SK-N-SH (cell line): Measurements from ENCODE around the gene ATF6. TPM values are rescaled to one million over a fixed set of nuclear protein-coding genes. Genes with fewer than 3 reads are reported as not detected.
A peak's percentile ranks its signal among the peaks of the same experiment; 100 is the strongest.

Source experiments
- CTCF ChIA-PET: fragments of 300-600, 350-600 bp; formaldehyde crosslinking; extraction: SDS; loops from one replicate; lab custom pipeline; 2021; lab: Yijun Ruan, JAX
- POLR2A ChIA-PET: fragments of 350-600 bp; sonication (Branson Sonifier 250); formaldehyde crosslinking; extraction: SDS; loops from one replicate; lab custom pipeline; 2020; ENCODE audit warnings: antibody characterized with exemption, inconsistent platforms; lab: Yijun Ruan, JAX
- DNase-seq: peaks from one replicate; pipeline ENCODE4 v3.0.0; 2012
- H2AFZ ChIP-seq: fragments of 200-600 bp; sonication (generic); 2 replicates; pipeline ENCODE4 v1.8.1; 2016; ENCODE audit warnings: antibody characterized with exemption, mild to moderate bottlenecking, low read depth
- H3F3A ChIP-seq: fragments of 200-600 bp; sonication (generic); replicated peaks from 2 replicates; pipeline ENCODE3; 2016; ENCODE audit warnings: antibody characterized with exemption, mild to moderate bottlenecking; ENCODE audit not compliant: insufficient read depth
- H3K27ac ChIP-seq, 2 experiments: fragments of 200-500 bp in 1 of 2; fragments of 200-600 bp in 1 of 2; sonication (Bioruptor generic) in 1 of 2; sonication (generic), shearing (Covaris generic) in 1 of 2; 2 replicates each; pipeline versions ENCODE4 v1.5.1 to v1.6.1; 2014 to 2016; ENCODE audit warnings: low read depth in 2 of 2, inconsistent platforms in 1 of 2, low read length in 1 of 2, mild to moderate bottlenecking in 1 of 2, mixed read lengths in 1 of 2
- H3K27me3 ChIP-seq: fragments of 200-600 bp; sonication (generic), shearing (Covaris generic); 2 replicates; pipeline ENCODE4 v1.6.1; 2016; ENCODE audit warnings: mixed run types; ENCODE audit not compliant: insufficient read depth
- H3K36me3 ChIP-seq, 2 experiments: fragments of 200-500 bp in 1 of 2; fragments of 200-600 bp in 1 of 2; sonication (Bioruptor generic) in 1 of 2; sonication (generic) in 1 of 2; replicated peaks in 1 of 2; 2 replicates each; pipeline versions ENCODE3 to v1.5.1; 2014 to 2016; ENCODE audit warnings: low read length in 1 of 2, mild to moderate bottlenecking in 1 of 2; ENCODE audit not compliant: insufficient read depth in 2 of 2, control insufficient read depth in 1 of 2
- H3K4me1 ChIP-seq, 2 experiments: fragments of 200-500 bp in 1 of 2; fragments of 200-600 bp in 1 of 2; sonication (Bioruptor generic) in 1 of 2; sonication (generic), shearing (Covaris generic) in 1 of 2; 2 replicates each; pipeline versions ENCODE4 v1.5.1 to v1.6.1; 2014 to 2016; ENCODE audit warnings: low read depth in 1 of 2, low read length in 1 of 2, mixed run types in 1 of 2; ENCODE audit not compliant: insufficient read depth in 2 of 2, control insufficient read depth in 1 of 2
- H3K4me2 ChIP-seq: fragments of 200-600 bp; sonication (generic), shearing (Covaris generic); 2 replicates; pipeline ENCODE4 v1.6.1; 2017; ENCODE audit warnings: mixed run types
- H3K4me3 ChIP-seq, 2 experiments: fragments of 200-500 bp in 1 of 2; fragments of 200-600 bp in 1 of 2; sonication (Bioruptor generic) in 1 of 2; sonication (generic), shearing (Covaris generic) in 1 of 2; 2 replicates each; pipeline versions ENCODE4 v1.5.1 to v1.8.1; 2014 to 2016; ENCODE audit warnings: low read depth in 2 of 2, inconsistent platforms in 1 of 2, low read length in 1 of 2, mild to moderate bottlenecking in 1 of 2, mixed read lengths in 1 of 2, moderate library complexity in 1 of 2
- H3K79me2 ChIP-seq: fragments of 200-600 bp; sonication (generic); 2 replicates; pipeline ENCODE4 v1.8.1; 2017; ENCODE audit warnings: mild to moderate bottlenecking; ENCODE audit not compliant: insufficient read depth
- H3K9ac ChIP-seq: fragments of 200-600 bp; sonication (generic); 2 replicates; pipeline ENCODE4 v1.6.1; 2017; ENCODE audit warnings: mixed run types
- H3K9me2 ChIP-seq: fragments of 200-600 bp; sonication (generic); 2 replicates; pipeline ENCODE4 v1.6.1; 2017; ENCODE audit warnings: mixed run types
- H3K9me3 ChIP-seq: fragments of 200-600 bp; sonication (generic); 2 replicates; pipeline ENCODE4 v1.6.1; 2017; ENCODE audit warnings: mixed run types, mild to moderate bottlenecking, moderate library complexity
- H4K20me1 ChIP-seq: fragments of 200-600 bp; sonication (generic); 2 replicates; pipeline ENCODE4 v1.6.1; 2017; ENCODE audit warnings: mild to moderate bottlenecking, mixed run types; ENCODE audit not compliant: insufficient read depth
- CHD2 ChIP-seq: fragments of 150-350 bp; IDR thresholded peaks from 2 replicates; pipeline ENCODE4 v1.6.1; 2018; ENCODE audit warnings: low read length; ENCODE audit not compliant: partially characterized antibody
- EP300 ChIP-seq, 2 experiments: IDR thresholded peaks; 2 replicates each; pipeline versions ENCODE4 v1.4.0 to v1.6.1; 2012; ENCODE audit warnings: borderline replicate concordance in 1 of 2, low read depth in 1 of 2, low read length in 1 of 2
- EZH2phosphoT487 ChIP-seq: fragments of 200-600 bp; sonication (generic); IDR thresholded peaks from 2 replicates; pipeline ENCODE4 v1.6.1; 2017; ENCODE audit warnings: low read depth, mixed run types, mild to moderate bottlenecking, antibody characterized with exemption, moderate library complexity, borderline replicate concordance
- FOSL2 ChIP-seq: IDR thresholded peaks from 2 replicates; pipeline ENCODE4 v1.4.0; 2012; ENCODE audit warnings: low read depth, mild to moderate bottlenecking, moderate library complexity, borderline replicate concordance
- FOXJ3 ChIP-seq: sonication (generic); formaldehyde crosslinking; IDR thresholded peaks from 2 replicates; pipeline ENCODE4 v1.5.1; 2020; ENCODE audit warnings: mild to moderate bottlenecking, missing genetic modification reagents
- FOXM1 ChIP-seq: IDR thresholded peaks from 2 replicates; pipeline ENCODE4 v1.4.0; 2012; ENCODE audit warnings: low read depth, mild to moderate bottlenecking
- GATA2 ChIP-seq: sonication (generic); formaldehyde crosslinking; IDR thresholded peaks from 2 replicates; pipeline ENCODE4 v1.5.0; 2020; ENCODE audit warnings: mild to moderate bottlenecking, missing genetic modification reagents
- JUND ChIP-seq: IDR thresholded peaks from 2 replicates; pipeline ENCODE4 v1.4.0; 2012
- MEF2A ChIP-seq: IDR thresholded peaks from 2 replicates; pipeline ENCODE4 v1.4.0; 2012; ENCODE audit warnings: low read depth, borderline replicate concordance
- MXI1 ChIP-seq: IDR thresholded peaks from 2 replicates; pipeline ENCODE4 v1.6.1; 2012; ENCODE audit warnings: mild to moderate bottlenecking, low read depth, low read length, improper control_type of control experiment
- NFIC ChIP-seq: IDR thresholded peaks from 2 replicates; pipeline ENCODE4 v1.4.0; 2012; ENCODE audit warnings: borderline replicate concordance
- NRF1 ChIP-seq: IDR thresholded peaks from 2 replicates; pipeline ENCODE4 v1.6.1; 2012; ENCODE audit warnings: low read depth, mild to moderate bottlenecking, low read length
- RAD21 ChIP-seq: IDR thresholded peaks from 2 replicates; pipeline ENCODE4 v1.6.1; 2012; ENCODE audit warnings: mild to moderate bottlenecking, low read length
- RCOR1 ChIP-seq: fragments of 150-350 bp; IDR thresholded peaks from 2 replicates; pipeline ENCODE4 v1.6.1; 2017; ENCODE audit warnings: antibody characterized with exemption, low read length
- RFX5 ChIP-seq: IDR thresholded peaks from 2 replicates; pipeline ENCODE4 v1.6.1; 2012; ENCODE audit warnings: mild to moderate bottlenecking, improper control_type of control experiment, low read length
- RXRA ChIP-seq: IDR thresholded peaks from 2 replicates; pipeline ENCODE4 v1.4.0; 2012; ENCODE audit warnings: low read depth, mild to moderate bottlenecking, borderline replicate concordance
- SMC3 ChIP-seq: IDR thresholded peaks from 2 replicates; pipeline ENCODE4 v1.6.1; 2012; ENCODE audit warnings: low read depth, low read length, improper control_type of control experiment
- TAF1 ChIP-seq: IDR thresholded peaks from 2 replicates; pipeline ENCODE4 v1.6.1; 2012; ENCODE audit warnings: low read depth, mild to moderate bottlenecking, low read length, moderate library complexity, borderline replicate concordance
- TCF12 ChIP-seq: IDR thresholded peaks from 2 replicates; pipeline ENCODE4 v1.4.0; 2012
- TEAD4 ChIP-seq: IDR thresholded peaks from 2 replicates; pipeline ENCODE4 v1.4.0; 2012; ENCODE audit warnings: mild to moderate bottlenecking, borderline replicate concordance; ENCODE audit not compliant: insufficient read depth
- YY1 ChIP-seq: IDR thresholded peaks from 2 replicates; pipeline ENCODE4 v1.4.0; 2012; ENCODE audit warnings: low read depth, mild to moderate bottlenecking
- WGBS: methylation state at CpG from one replicate; pipeline ENCODE4 v1.1.6; 2017; ENCODE audit warnings: low lambda C conversion rate; 5-methylcytosine and 5-hydroxymethylcytosine counted together
- polyA plus RNA-seq, 3 experiments: library from polyadenylated mRNA; depleted of rRNA; stranded (reverse); fragments of >200 nt; gene quantifications; 2 replicates each; pipeline ENCODE4 v1.2.3, GENCODE V29; 2012
- TF ChIP-seq, protein P1 (sequence below): fragments of 150-350 bp; IDR thresholded peaks from 2 replicates; pipeline ENCODE4 v1.6.1; 2017; ENCODE audit warnings: antibody characterized with exemption, low read length, low read depth, borderline replicate concordance
- TF ChIP-seq, protein P2 (sequence below): fragments of 150-350 bp; IDR thresholded peaks from 2 replicates; pipeline ENCODE4 v1.6.1; 2016; ENCODE audit warnings: mild to moderate bottlenecking, low read depth, low read length
- TF ChIP-seq, protein P3 (sequence below): IDR thresholded peaks from 2 replicates; pipeline ENCODE4; 2012
- TF ChIP-seq, protein P4 (sequence below): fragments of 200-600 bp; sonication (generic); IDR thresholded peaks from 2 replicates; pipeline ENCODE4 v1.6.1; 2017; ENCODE audit warnings: antibody characterized with exemption, mild to moderate bottlenecking, moderate library complexity
- TF ChIP-seq, protein P5 (sequence below): IDR thresholded peaks from 2 replicates; pipeline ENCODE4 v1.4.0; 2012; ENCODE audit warnings: low read depth

Gene ATF6
- polyA plus RNA-seq, 1 of the 3 experiments (the other 2 are of a cell fraction) = 8.8 TPM

DNA sequence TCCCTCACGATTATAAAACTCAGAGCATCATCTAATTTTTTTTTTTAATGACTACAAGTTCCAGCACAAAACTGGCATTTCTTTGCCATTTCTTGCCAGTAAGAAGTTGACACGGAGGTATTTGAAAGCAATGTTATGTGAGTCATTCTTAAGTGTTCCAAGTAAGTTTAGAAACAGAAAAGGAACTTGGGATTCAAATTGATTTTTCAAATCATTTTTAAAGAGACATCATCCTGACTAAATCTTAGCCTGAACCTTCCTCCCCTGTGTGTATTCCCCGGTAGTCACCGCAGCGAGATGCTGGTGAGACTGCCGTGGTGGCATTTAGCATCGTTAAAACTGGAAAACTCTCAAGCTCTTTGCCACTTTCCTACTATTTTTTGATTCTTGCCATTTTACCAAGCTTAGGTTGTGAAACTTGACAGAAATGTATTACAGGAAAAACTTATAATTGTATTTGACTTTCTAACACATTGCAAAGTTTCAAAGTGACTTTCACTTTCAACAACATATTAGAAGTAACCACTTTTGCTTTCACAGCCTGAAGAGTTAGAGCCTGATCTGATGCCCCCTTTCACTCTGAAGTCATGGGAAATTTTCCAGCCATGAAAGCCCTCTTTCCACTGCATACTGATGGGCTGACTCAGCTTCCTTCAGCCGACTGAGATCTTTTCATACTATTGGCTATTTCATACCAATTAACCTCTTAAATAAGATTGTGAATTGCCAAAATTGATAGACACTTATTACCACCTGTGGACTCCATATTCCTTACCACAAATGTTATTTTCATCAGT lies 196.2 kb downstream of the ATF6 start:
- Histone ChIP-seq H3K9me3 (no peaks in the 10 kb centered on the region), H3K4me1 (peaks cover 0 to 36% of the 10 kb centered on the region in 2 experiments; a peak in 3 of 4 replicates), H3K27me3 (no peaks in the 10 kb centered on the region), H3K4me2 (peak overlapping the region; percentile 78), H3F3A (peaks cover 32% of the 10 kb centered on the region), H3K36me3 (peaks cover 0 to 8% of the 10 kb centered on the region in 2 experiments), H4K20me1 (no peaks in the 10 kb centered on the region)
- POLR2A ChIA-PET = interaction anchor here (0.6 kb wide), 1 partner anchor 9 kb away, joined by 3 read pairs; no protein-coding TSS in a partner anchor
- TF ChIP-seq EZH2phosphoT487 = no peak
- TF ChIP-seq, protein P1, sequence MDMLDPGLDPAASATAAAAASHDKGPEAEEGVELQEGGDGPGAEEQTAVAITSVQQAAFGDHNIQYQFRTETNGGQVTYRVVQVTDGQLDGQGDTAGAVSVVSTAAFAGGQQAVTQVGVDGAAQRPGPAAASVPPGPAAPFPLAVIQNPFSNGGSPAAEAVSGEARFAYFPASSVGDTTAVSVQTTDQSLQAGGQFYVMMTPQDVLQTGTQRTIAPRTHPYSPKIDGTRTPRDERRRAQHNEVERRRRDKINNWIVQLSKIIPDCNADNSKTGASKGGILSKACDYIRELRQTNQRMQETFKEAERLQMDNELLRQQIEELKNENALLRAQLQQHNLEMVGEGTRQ = no peak
- TF ChIP-seq YY1 = 0 out of 2 replicates have a peak, but pooled peaks have one; percentile 33
- TF ChIP-seq NRF1 = no peak
- TF ChIP-seq, protein P2, sequence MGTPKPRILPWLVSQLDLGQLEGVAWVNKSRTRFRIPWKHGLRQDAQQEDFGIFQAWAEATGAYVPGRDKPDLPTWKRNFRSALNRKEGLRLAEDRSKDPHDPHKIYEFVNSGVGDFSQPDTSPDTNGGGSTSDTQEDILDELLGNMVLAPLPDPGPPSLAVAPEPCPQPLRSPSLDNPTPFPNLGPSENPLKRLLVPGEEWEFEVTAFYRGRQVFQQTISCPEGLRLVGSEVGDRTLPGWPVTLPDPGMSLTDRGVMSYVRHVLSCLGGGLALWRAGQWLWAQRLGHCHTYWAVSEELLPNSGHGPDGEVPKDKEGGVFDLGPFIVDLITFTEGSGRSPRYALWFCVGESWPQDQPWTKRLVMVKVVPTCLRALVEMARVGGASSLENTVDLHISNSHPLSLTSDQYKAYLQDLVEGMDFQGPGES = no peak
- peak; percentile 86 for TF ChIP-seq JUND
- no peak for TF ChIP-seq RCOR1
- no peak for TF ChIP-seq CHD2
- peak in 1 of 2 experiments; percentile 72; a peak in 2 of 4 replicates for TF ChIP-seq EP300 (IDR thresholded peaks at IDR 0.05; ENCODE audit: borderline replicate concordance in 1 of 2, low read depth in 1 of 2, low read length in 1 of 2)
- peak; percentile 35; the same call in 1 of the 2 replicates for TF ChIP-seq TAF1
- TF ChIP-seq FOXJ3 = no peak
- TF ChIP-seq, protein P3, sequence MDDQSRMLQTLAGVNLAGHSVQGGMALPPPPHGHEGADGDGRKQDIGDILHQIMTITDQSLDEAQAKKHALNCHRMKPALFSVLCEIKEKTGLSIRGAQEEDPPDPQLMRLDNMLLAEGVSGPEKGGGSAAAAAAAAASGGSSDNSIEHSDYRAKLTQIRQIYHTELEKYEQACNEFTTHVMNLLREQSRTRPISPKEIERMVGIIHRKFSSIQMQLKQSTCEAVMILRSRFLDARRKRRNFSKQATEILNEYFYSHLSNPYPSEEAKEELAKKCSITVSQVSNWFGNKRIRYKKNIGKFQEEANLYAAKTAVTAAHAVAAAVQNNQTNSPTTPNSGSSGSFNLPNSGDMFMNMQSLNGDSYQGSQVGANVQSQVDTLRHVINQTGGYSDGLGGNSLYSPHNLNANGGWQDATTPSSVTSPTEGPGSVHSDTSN = peak; percentile 56
- TF ChIP-seq, protein P4, sequence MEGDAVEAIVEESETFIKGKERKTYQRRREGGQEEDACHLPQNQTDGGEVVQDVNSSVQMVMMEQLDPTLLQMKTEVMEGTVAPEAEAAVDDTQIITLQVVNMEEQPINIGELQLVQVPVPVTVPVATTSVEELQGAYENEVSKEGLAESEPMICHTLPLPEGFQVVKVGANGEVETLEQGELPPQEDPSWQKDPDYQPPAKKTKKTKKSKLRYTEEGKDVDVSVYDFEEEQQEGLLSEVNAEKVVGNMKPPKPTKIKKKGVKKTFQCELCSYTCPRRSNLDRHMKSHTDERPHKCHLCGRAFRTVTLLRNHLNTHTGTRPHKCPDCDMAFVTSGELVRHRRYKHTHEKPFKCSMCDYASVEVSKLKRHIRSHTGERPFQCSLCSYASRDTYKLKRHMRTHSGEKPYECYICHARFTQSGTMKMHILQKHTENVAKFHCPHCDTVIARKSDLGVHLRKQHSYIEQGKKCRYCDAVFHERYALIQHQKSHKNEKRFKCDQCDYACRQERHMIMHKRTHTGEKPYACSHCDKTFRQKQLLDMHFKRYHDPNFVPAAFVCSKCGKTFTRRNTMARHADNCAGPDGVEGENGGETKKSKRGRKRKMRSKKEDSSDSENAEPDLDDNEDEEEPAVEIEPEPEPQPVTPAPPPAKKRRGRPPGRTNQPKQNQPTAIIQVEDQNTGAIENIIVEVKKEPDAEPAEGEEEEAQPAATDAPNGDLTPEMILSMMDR = peak; percentile 19; the same call in 1 of the 2 replicates
- TF ChIP-seq RFX5 = no peak
- TF ChIP-seq SMC3 = no peak
- peak; percentile 77 for TF ChIP-seq TCF12
- TF ChIP-seq FOSL2 = peak; percentile 82; the same call in 1 of the 2 replicates
- peak; percentile 21; the same call in 1 of the 2 replicates for TF ChIP-seq RXRA
- TF ChIP-seq GATA2 (CRISPR knock-in tag) = no peak
- TF ChIP-seq NFIC = peak; percentile 78; the same call in 1 of the 2 replicates
- no peak for TF ChIP-seq MXI1
- TF ChIP-seq MEF2A = peak; percentile 21; the same call in 1 of the 2 replicates
- TF ChIP-seq TEAD4 = peak; percentile 14; the same call in 1 of the 2 replicates
- no peak for TF ChIP-seq RAD21
- TF ChIP-seq, protein P5, sequence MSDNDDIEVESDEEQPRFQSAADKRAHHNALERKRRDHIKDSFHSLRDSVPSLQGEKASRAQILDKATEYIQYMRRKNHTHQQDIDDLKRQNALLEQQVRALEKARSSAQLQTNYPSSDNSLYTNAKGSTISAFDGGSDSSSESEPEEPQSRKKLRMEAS = peak; percentile 36; the same call in 1 of the 2 replicates
- 0 out of 2 replicates have a peak, but pooled peaks have one; percentile 38 for TF ChIP-seq FOXM1
- TF ChIP-seq, all 33 proteins: peak for 14
- Histone ChIP-seq H3K4me3 (peak overlapping the region; percentile 49 to 59), H3K9ac (peak overlapping the region; percentile 90), H3K79me2 (no peaks in the 10 kb centered on the region), H3K27ac (peak overlapping the region; percentile 93 to 100), H3K9me2 (no peaks in the 10 kb centered on the region), H2AFZ (0 out of 2 replicates have a peak overlapping the region, but pooled peaks have one; percentile 51)
- 21% methylated on average over 8 of the region's 8 CpGs for whole genome bisulfite sequencing
- no peak for DNase-seq
- CTCF ChIA-PET = interaction anchor here (0.6 to 1.2 kb wide), 3 partner anchors 166 to 1001 kb away, joined by 3 to 4 read pairs (median 3); no protein-coding TSS in a partner anchor
